Stimulated activated CD4-positive, alpha-beta T cell treated with anti-CD3 and anti-CD28 coated beads, Interleukin-1b, Interleukin-23, amount 100 ng/mL, for 4 hours (primary cell): ENCODE measurements around the gene ETDA.
A peak's percentile ranks its signal among the peaks of the same experiment; 100 is the strongest.
"Not testable (repeated sequence)": the region's sequence is repeated elsewhere in the genome, so short reads cannot be mapped to it uniquely, and the experiment has no call there.

Source experiments
- DNase-seq, 2 donors: peaks; one replicate each; pipeline ENCODE4 v3.0.0-alpha.2; 2020; ENCODE audit warnings: low read depth in 2 of 2

ETDA gene

DNA sequence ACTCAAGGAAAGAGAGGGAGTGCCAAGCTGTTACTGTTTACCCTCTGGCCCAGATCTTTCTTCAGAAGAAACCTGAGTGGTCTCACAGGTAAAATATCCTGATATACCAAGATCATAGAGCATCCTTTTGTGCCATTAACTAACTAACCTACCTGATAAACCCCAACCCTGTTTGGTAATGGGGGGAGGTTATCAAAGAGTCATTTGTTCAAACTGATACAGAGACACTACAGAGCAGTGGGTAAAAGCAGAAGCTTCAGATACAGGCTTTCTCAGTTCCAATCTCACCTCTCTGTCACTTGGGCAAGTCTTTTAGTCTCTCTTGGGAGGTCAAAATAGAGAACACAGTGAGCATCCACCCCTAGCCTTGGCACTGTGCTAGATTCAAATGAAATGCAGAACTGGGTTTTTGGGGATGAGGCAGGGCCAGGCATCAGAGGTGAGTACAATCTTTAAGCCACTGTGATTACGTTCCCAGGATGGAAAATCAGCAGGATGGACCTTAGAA, at the start of gene ETDA:
TSS of gene ETDA (plus strand) at position 51 of the 508 bp plus-strand sequence. CDS start 1,216 bp downstream, outside the sequence.
- not testable (repeated sequence) for DNase-seq

DNA sequence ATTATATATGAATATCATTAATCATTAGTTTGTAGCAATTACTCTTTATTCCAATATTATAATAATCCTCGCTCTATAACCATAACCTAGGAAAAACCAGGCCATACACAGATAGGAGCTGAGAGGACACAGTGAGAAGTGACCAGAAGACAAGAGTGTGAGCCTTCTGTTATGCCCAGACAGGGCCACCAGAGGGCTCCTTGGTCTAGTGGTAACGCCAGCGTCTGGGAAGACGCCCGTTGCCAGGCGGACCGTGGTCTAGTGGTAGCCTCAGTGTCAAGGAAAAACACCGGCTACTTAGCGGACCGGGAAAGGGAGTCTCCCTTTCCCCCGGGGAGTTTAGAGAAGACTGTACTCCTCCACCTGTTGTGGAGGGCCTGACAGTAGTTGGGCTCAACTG, 45.4 kb upstream of the ETDA start:
- DNase-seq, result not testable (repeated sequence)

GRCh38 chrX:135213200-135213844, 38.5 kb upstream of the ETDA start:
- DNase-seq, result no peak

DNA sequence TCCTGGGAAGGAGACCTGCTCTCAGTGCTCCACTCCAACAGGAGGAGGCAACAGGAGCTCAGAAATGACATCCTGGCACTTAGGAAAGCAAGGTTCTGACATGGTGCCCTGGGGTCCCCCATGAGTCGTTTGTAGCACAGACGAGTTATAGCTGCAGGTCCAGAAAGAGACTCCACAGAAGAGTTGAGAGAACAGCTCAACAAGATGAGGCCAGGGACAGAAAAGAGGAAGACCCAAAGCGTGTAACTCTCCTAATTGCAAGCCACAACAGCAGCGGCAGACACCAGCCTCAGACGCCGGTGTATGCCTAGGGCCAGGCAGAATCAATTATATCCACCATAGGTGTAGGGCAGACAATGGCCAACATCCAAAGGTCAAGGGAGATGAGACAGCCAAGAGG, 5.9 kb upstream of the ETDA start:
- DNase-seq, result not testable (repeated sequence)

DNA sequence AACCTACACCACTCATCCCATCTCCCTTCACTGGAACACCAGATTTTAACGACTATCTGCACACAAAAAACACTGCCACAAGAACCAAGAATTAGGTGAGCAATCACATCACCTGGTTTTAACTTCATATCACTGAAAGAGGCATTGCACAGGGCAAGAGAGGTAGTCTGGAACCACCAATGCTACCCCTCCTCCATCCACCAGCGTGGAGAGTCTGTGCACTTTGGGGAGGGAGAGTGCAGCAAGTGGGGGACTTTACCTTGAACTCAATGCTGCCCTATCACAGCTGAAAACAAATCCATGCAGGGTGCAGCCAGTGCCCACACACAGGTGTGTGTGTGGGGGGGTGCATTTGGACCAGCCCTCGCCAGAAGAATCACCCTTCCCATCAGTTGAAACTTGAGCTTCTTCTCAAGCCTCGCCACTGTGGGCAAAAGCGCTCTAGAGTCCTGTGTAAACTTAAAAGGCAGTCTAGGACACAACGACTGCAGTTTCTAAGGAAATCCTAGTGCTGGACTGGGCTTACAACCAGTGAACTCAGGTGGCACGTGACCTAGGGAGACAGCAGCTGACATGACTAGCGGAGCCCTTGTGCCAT, 4.3 kb downstream of the ETDA start:
- not testable (repeated sequence) for DNase-seq

- no peak for DNase-seq
Observed at GRCh38 chrX:135256923-135257322, 5.1 kb downstream of the ETDA start.

DNA sequence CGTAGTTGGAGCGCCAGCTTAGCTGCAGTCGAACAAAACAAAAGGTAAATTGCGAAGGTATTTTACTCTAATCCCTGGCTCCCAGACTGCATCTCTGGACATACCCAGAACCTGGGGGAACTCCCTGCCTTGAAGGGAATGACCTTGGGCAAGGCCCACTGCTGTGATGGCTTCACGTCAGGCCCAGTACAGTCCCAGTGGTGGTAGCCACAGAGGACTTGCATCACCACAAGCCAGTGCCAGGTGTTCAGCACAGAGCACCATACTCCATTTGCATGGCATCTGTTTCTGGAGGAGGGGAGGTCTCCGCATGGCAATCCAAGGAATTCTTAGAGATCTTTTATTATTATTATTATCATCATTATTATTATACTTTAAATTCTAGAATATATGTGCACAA, 5.6 kb downstream of the ETDA start:
- no peak for DNase-seq

GRCh38 chrX:135260976-135261375, 9.1 kb downstream of the ETDA start:
- not testable (repeated sequence) for DNase-seq

DNA sequence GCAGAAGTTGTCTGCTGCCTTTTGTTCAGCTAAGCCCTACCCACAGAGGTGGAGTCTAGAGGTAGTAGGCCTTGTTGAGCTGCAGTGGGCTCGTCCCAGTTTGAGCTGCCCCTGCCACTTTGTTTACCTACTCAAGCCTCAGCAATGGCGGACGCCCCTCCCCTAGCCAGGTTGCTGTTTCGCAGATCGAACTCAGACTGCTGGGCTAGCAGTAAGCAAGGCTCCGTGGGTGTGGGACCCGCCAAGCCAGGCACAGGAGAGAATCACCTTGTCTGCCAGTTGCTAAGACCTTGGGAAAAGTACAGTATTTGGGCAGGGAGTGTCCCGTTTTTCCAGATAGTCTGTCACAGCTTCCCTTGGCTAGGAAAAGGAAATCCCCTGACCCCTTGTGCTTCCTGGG, 11.5 kb downstream of the ETDA start:
- DNase-seq, result not testable (repeated sequence)

DNA sequence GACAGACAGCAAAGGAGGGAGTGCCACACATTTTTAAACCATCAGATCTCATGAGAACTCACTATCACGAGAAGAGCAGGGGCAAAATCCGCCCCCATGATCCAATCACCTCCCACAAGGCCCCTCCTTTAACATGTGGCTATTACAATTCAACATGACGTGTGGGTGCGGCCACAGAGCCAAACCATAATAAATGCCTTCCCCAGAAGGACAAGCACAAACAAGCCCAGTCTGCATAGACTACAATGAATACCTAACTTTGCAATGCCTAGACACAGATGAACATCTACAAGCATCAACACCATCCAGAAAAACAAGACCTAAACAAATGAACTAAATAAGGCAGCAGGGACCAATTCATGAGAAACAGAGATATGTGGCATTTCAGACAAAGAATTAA, 12.3 kb downstream of the ETDA start:
- no peak for DNase-seq

- no peak for DNase-seq
Observed at GRCh38 chrX:135273162-135273561, 21.3 kb downstream of the ETDA start.

- no peak for DNase-seq
Observed at GRCh38 chrX:135275973-135276372, 24.1 kb downstream of the ETDA start.

GRCh38 chrX:135287266-135287823, 35.5 kb downstream of the ETDA start:
- no peak for DNase-seq

GRCh38 chrX:135295238-135295943, 43.5 kb downstream of the ETDA start:
- peak; percentile 36 to 47 for DNase-seq

DNA sequence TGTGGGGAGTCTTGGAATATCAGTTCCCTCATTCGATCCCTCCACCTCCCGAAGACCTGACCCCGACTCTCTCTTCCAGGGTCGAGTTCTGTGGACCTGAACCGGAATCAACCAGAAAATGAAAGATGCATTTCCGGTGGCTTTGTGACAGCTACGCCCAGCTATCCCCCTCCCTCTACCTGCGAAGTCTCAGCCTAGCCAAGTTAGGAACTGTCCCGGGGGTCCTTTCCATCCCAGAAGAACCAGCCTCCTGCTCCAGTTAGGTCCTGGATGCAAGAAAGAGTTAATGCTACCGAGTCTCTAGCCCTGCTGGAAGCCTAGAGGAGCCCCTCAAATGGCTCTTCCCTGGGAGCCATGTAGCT, 44.1 kb downstream of the ETDA start:
- DNase-seq, result no peak

- no peak for DNase-seq
Observed at GRCh38 chrX:135302269-135302873, 50.5 kb downstream of the ETDA start.
